ENCODE data around the gene LRRC71.

DNA sequence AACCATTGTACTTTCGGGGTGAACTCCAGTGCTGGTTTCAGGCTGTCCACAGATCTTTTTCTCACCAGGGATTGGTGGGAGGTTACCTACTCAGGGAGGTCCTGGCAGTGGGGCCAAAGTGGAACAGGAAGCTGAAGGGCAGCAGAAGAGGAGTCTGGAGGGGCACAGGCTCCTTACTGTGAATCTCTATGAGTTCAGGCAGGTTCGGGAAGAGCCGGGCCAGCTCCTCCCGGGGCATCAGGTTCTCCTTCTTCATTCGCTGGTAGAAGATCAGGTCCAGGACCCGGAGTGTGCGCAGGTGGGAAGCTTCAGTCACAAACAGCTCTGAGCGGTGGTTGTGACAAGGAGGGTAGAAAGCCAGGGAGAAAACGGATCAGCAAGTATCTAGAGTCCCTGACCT, 26.7 kb downstream of the LRRC71 start:
- TF ChIP-seq, protein P1, sequence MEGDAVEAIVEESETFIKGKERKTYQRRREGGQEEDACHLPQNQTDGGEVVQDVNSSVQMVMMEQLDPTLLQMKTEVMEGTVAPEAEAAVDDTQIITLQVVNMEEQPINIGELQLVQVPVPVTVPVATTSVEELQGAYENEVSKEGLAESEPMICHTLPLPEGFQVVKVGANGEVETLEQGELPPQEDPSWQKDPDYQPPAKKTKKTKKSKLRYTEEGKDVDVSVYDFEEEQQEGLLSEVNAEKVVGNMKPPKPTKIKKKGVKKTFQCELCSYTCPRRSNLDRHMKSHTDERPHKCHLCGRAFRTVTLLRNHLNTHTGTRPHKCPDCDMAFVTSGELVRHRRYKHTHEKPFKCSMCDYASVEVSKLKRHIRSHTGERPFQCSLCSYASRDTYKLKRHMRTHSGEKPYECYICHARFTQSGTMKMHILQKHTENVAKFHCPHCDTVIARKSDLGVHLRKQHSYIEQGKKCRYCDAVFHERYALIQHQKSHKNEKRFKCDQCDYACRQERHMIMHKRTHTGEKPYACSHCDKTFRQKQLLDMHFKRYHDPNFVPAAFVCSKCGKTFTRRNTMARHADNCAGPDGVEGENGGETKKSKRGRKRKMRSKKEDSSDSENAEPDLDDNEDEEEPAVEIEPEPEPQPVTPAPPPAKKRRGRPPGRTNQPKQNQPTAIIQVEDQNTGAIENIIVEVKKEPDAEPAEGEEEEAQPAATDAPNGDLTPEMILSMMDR (IDR thresholded peaks at IDR 0.05 in 8 of 11, conservative IDR thresholded peaks at IDR 0.05 in 3 of 11), result no peak
- TF ChIP-seq POLR2A (IDR thresholded peaks at IDR 0.05), result no peak

Data from spleen (tissue), 7 donors.